Measurements from ENCODE around the gene SCARF1. TPM values are rescaled to one million over a fixed set of nuclear protein-coding genes. Genes with fewer than 3 reads are reported as not detected.

The SCARF1 gene
- polyA plus RNA-seq, 1 donor from 2014 or later, result 3.0 TPM

- Histone ChIP-seq H4K20me1 (ENCODE audit: insufficient read depth) (no peaks in the 10 kb centered on the region), H3F3A (ENCODE audit: insufficient read depth, low read length, poor library complexity, severe bottlenecking) (no peaks in the 10 kb centered on the region), H2AFZ (ENCODE audit: low read depth, low read length) (no peak overlapping the region), H3K79me2 (replicated peaks; ENCODE audit: insufficient read depth, low read length) (no peaks in the 10 kb centered on the region), H3K4me2 (ENCODE audit: low read length) (no peak overlapping the region), H3K4me3 (ENCODE audit: low read length) (no peak overlapping the region), H3K27ac (ENCODE audit: low read length) (no peak overlapping the region), H3K9me3 (ENCODE audit: low read length) (no peaks in the 10 kb centered on the region), H3K27me3 (ENCODE audit: insufficient read depth, low read depth, low read length) (peaks cover 9% of the 10 kb centered on the region), H3K9me2 (ENCODE audit: insufficient read depth, low read length) (no peaks in the 10 kb centered on the region), H3K36me3 (ENCODE audit: insufficient read depth, low read length) (no peaks in the 10 kb centered on the region), H3K9ac (ENCODE audit: low read length) (no peak overlapping the region)
- TF ChIP-seq POLR2AphosphoS5 (IDR thresholded peaks at IDR 0.05) (no peak), EP300 (conservative IDR thresholded peaks at IDR 0.05; ENCODE audit: poor library complexity, severe bottlenecking) (no peak), EZH2 (IDR thresholded peaks at IDR 0.05; ENCODE audit: borderline replicate concordance, insufficient read depth, low read length, poor library complexity, severe bottlenecking) (no peak), CTCF (IDR thresholded peaks at IDR 0.05; ENCODE audit: poor library complexity, severe bottlenecking) (no peak), MXI1 (conservative IDR thresholded peaks at IDR 0.05; ENCODE audit: poor library complexity, severe bottlenecking) (no peak)
Measured at GRCh38 chr17:1647802-1648171, 2.3 kb upstream of the SCARF1 start.

GRCh38 chr17:1646199-1646875, 805 bp upstream of the SCARF1 start:
- Histone ChIP-seq H3K27ac (ENCODE audit: low read length) (no peak overlapping the region), H3K9ac (ENCODE audit: low read length) (no peak overlapping the region), H3K79me2 (replicated peaks; ENCODE audit: insufficient read depth, low read length) (no peaks in the 10 kb centered on the region), H3K4me3 (ENCODE audit: low read length) (no peak overlapping the region), H2AFZ (ENCODE audit: low read depth, low read length) (no peak overlapping the region), H3K4me2 (ENCODE audit: low read length) (no peak overlapping the region), H3F3A (ENCODE audit: insufficient read depth, low read length, poor library complexity, severe bottlenecking) (no peaks in the 10 kb centered on the region), H3K9me3 (ENCODE audit: low read length) (no peaks in the 10 kb centered on the region), H3K36me3 (ENCODE audit: insufficient read depth, low read length) (no peaks in the 10 kb centered on the region), H3K27me3 (ENCODE audit: insufficient read depth, low read depth, low read length) (peaks cover 11% of the 10 kb centered on the region), H3K9me2 (ENCODE audit: insufficient read depth, low read length) (no peaks in the 10 kb centered on the region), H4K20me1 (ENCODE audit: insufficient read depth) (no peaks in the 10 kb centered on the region)
- TF ChIP-seq MXI1 (conservative IDR thresholded peaks at IDR 0.05; ENCODE audit: poor library complexity, severe bottlenecking), result no peak
- TF ChIP-seq TAF1 (IDR thresholded peaks at IDR 0.05; ENCODE audit: low read depth), result no peak
- TF ChIP-seq EZH2 (IDR thresholded peaks at IDR 0.05; ENCODE audit: borderline replicate concordance, insufficient read depth, low read length, poor library complexity, severe bottlenecking), result no peak
- no peak for TF ChIP-seq EP300 (conservative IDR thresholded peaks at IDR 0.05; ENCODE audit: poor library complexity, severe bottlenecking)
- no peak for TF ChIP-seq REST (IDR thresholded peaks at IDR 0.05; ENCODE audit: borderline replicate concordance)
- no peak for TF ChIP-seq CTCF (IDR thresholded peaks at IDR 0.05; ENCODE audit: poor library complexity, severe bottlenecking)
- TF ChIP-seq SMC3 (conservative IDR thresholded peaks at IDR 0.05; ENCODE audit: poor library complexity), result no peak
- TF ChIP-seq POLR2AphosphoS5 (IDR thresholded peaks at IDR 0.05), result no peak
- no peak for TF ChIP-seq RAD21 (conservative IDR thresholded peaks at IDR 0.05)

Measured in neural cell (in vitro differentiated cells).